ENCODE measurements around the gene LSP1. TPM values are rescaled to one million over a fixed set of nuclear protein-coding genes. Genes with fewer than 3 reads are reported as not detected.

Gene LSP1
- total and polyA plus RNA-seq, 2 of the 8 experiments (the other 6 are each of a cell fraction or from before 2014, with no cell fraction given): 0.03 TPM; not detected in 1

DNA sequence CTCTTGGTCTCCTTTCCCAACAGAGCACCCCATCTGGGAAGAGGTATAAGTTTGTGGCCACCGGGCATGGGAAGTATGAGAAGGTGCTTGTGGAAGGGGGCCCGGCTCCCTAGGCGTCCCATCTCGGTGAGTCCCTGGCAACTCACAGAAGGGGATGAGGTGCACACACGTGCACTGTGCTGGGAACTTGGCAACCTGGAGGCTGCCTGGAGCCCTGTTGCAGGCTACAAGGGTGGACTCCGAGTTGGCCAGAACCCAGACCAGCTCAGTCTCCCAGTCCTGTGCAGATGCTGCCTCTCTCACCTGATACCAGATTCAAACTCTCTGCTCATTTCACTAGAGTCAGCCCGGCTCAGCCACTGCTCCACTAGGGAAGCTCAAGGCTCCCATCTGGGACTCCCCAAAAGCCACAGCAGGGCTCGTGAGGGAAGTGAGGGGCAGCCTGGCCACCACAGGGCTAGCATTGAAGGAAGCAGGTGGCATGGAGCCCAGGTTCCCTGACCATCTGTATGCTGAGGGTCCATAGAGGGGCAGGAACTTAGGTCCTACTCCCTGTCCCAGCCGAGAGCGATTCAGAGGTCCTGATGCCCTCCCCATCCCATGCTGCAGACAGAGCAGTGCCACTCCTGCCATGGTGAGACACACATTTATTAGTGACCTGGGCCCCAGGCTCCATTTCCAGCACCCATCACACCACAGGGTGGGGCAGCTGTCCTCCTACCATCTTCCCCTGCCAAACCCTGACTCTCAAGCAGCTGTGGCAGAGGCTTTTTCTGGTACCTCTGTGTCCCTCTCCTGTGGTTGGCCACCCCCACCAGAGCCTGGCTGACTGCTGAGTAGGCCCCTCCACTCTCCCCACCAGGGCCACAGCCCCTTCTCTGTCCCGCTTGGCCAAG, 34.8 kb downstream of the LSP1 start (continued):
- TF ChIP-seq, protein P1, sequence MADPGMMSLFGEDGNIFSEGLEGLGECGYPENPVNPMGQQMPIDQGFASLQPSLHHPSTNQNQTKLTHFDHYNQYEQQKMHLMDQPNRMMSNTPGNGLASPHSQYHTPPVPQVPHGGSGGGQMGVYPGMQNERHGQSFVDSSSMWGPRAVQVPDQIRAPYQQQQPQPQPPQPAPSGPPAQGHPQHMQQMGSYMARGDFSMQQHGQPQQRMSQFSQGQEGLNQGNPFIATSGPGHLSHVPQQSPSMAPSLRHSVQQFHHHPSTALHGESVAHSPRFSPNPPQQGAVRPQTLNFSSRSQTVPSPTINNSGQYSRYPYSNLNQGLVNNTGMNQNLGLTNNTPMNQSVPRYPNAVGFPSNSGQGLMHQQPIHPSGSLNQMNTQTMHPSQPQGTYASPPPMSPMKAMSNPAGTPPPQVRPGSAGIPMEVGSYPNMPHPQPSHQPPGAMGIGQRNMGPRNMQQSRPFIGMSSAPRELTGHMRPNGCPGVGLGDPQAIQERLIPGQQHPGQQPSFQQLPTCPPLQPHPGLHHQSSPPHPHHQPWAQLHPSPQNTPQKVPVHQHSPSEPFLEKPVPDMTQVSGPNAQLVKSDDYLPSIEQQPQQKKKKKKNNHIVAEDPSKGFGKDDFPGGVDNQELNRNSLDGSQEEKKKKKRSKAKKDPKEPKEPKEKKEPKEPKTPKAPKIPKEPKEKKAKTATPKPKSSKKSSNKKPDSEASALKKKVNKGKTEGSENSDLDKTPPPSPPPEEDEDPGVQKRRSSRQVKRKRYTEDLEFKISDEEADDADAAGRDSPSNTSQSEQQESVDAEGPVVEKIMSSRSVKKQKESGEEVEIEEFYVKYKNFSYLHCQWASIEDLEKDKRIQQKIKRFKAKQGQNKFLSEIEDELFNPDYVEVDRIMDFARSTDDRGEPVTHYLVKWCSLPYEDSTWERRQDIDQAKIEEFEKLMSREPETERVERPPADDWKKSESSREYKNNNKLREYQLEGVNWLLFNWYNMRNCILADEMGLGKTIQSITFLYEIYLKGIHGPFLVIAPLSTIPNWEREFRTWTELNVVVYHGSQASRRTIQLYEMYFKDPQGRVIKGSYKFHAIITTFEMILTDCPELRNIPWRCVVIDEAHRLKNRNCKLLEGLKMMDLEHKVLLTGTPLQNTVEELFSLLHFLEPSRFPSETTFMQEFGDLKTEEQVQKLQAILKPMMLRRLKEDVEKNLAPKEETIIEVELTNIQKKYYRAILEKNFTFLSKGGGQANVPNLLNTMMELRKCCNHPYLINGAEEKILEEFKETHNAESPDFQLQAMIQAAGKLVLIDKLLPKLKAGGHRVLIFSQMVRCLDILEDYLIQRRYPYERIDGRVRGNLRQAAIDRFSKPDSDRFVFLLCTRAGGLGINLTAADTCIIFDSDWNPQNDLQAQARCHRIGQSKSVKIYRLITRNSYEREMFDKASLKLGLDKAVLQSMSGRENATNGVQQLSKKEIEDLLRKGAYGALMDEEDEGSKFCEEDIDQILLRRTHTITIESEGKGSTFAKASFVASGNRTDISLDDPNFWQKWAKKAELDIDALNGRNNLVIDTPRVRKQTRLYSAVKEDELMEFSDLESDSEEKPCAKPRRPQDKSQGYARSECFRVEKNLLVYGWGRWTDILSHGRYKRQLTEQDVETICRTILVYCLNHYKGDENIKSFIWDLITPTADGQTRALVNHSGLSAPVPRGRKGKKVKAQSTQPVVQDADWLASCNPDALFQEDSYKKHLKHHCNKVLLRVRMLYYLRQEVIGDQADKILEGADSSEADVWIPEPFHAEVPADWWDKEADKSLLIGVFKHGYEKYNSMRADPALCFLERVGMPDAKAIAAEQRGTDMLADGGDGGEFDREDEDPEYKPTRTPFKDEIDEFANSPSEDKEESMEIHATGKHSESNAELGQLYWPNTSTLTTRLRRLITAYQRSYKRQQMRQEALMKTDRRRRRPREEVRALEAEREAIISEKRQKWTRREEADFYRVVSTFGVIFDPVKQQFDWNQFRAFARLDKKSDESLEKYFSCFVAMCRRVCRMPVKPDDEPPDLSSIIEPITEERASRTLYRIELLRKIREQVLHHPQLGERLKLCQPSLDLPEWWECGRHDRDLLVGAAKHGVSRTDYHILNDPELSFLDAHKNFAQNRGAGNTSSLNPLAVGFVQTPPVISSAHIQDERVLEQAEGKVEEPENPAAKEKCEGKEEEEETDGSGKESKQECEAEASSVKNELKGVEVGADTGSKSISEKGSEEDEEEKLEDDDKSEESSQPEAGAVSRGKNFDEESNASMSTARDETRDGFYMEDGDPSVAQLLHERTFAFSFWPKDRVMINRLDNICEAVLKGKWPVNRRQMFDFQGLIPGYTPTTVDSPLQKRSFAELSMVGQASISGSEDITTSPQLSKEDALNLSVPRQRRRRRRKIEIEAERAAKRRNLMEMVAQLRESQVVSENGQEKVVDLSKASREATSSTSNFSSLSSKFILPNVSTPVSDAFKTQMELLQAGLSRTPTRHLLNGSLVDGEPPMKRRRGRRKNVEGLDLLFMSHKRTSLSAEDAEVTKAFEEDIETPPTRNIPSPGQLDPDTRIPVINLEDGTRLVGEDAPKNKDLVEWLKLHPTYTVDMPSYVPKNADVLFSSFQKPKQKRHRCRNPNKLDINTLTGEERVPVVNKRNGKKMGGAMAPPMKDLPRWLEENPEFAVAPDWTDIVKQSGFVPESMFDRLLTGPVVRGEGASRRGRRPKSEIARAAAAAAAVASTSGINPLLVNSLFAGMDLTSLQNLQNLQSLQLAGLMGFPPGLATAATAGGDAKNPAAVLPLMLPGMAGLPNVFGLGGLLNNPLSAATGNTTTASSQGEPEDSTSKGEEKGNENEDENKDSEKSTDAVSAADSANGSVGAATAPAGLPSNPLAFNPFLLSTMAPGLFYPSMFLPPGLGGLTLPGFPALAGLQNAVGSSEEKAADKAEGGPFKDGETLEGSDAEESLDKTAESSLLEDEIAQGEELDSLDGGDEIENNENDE (IDR thresholded peaks at IDR 0.05; ENCODE audit: insufficient replicate concordance, low read length): no peak
- TF ChIP-seq RFX5 (IDR thresholded peaks at IDR 0.05; ENCODE audit: borderline replicate concordance, low read depth, low read length) (no peak), ASH2L (IDR thresholded peaks at IDR 0.05; ENCODE audit: low read length) (no peak), CHD2 (IDR thresholded peaks at IDR 0.05; ENCODE audit: low read length) (no peak), HDAC2 (IDR thresholded peaks at IDR 0.05; ENCODE audit: borderline replicate concordance in 1 of 2, low read depth in 2 of 2, low read length in 2 of 2) (no peak), TEAD4 (IDR thresholded peaks at IDR 0.05; ENCODE audit: low read depth, low read length) (no peak)
- TF ChIP-seq, protein P2, sequence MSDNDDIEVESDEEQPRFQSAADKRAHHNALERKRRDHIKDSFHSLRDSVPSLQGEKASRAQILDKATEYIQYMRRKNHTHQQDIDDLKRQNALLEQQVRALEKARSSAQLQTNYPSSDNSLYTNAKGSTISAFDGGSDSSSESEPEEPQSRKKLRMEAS (IDR thresholded peaks at IDR 0.05): no peak

Data from H1 (cell line).